Activated CD8-positive, alpha-beta T cell treated with anti-CD3 and anti-CD28 coated beads for 36 hours (primary cell): ENCODE data around the gene ANKRD60. TPM values are rescaled to one million over a fixed set of nuclear protein-coding genes. Genes with fewer than 3 reads are reported as not detected.

Experiments
- ATAC-seq: fragments of 200-7000 bp; cut with Tn5 transposase; one replicate; pipeline ENCODE4 v1.10.0; 2021; ENCODE audit warnings: mild to moderate bottlenecking, moderate library complexity
- CTCF ChIA-PET: fragments of 350-600 bp; sonication (Branson Sonifier 250); formaldehyde crosslinking; loops from one replicate; lab custom pipeline; 2021; ENCODE audit warnings: antibody characterized with exemption; lab: Charles Lee
- POLR2A ChIA-PET: fragments of 350-600 bp; sonication (Branson Sonifier 250); formaldehyde crosslinking; loops from one replicate; lab custom pipeline; 2021; ENCODE audit warnings: antibody characterized with exemption; lab: Charles Lee
- DNase-seq: peaks from one replicate; pipeline ENCODE4 v3.0.0-alpha.2; 2020
- H3K27ac Mint-ChIP-seq: one replicate; pipeline ENCODE4 v1.8.0; 2021; ENCODE audit warnings: mild to moderate bottlenecking, mixed read lengths
- H3K27me3 Mint-ChIP-seq: one replicate; pipeline ENCODE4 v1.8.0; 2021; ENCODE audit warnings: mixed read lengths
- H3K36me3 Mint-ChIP-seq: one replicate; pipeline ENCODE4 v1.8.0; 2021; ENCODE audit warnings: low read depth, mixed read lengths
- H3K4me1 Mint-ChIP-seq: one replicate; pipeline ENCODE4 v1.8.0; 2021; ENCODE audit warnings: low read depth, mixed read lengths
- H3K4me3 Mint-ChIP-seq: one replicate; pipeline ENCODE4 v1.8.0; 2021; ENCODE audit warnings: mild to moderate bottlenecking, moderate library complexity, mixed read lengths
- H3K9me3 Mint-ChIP-seq: one replicate; pipeline ENCODE4 v1.8.0; 2021; ENCODE audit warnings: mixed read lengths
- intact Hi-C: fragments of 100-400 bp; cut with micrococcal nuclease; formaldehyde crosslinking; loops from one replicate; pipeline ENCODE4 v1.10.0; 2022
- total RNA-seq, 2 experiments: library from RNA; stranded (reverse); gene quantifications; one replicate each; pipeline ENCODE4 v1.2.3, GENCODE V29; 2021
- TF ChIP-seq, protein P1 (sequence below): fragments of 200-600 bp; IDR thresholded peaks from one replicate; pipeline ENCODE4 v1.8.0; 2022; ENCODE audit warnings: antibody characterized with exemption, mild to moderate bottlenecking

ANKRD60 gene
- total RNA-seq, 2 experiments from 2014 or later = not detected

DNA sequence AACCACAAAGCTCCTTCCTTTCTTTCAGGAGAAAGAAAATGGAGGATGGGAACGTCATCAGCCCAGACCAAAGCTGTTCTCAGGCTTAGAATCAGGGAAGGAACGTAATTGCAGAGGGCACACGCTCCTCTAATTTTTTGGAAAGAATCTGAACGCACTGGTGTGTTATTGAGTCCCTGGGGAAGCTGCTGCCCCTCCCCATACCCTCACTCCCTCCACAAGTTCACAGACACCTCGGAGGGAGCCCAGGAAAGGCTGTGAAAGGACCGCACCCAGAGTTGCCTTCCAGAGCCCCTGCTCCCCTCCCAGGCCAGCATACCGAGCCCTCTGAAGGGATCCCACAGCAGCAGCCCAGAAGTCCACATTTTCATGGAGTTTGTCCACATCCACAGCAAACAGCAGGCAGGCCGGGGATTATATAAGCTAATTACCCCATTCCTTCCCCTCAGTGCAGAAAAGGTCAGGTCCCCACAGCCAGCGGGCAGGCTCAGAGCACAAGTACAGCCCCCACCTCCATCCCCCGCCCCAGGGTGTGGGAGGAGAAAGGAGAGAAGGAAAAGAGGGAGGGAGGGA is 53.7 kb downstream of the ANKRD60 start:
- no peaks in the 10 kb centered on the region for H3K9me3 Mint-ChIP-seq
- POLR2A ChIA-PET = no interaction called here
- TF ChIP-seq, protein P1, sequence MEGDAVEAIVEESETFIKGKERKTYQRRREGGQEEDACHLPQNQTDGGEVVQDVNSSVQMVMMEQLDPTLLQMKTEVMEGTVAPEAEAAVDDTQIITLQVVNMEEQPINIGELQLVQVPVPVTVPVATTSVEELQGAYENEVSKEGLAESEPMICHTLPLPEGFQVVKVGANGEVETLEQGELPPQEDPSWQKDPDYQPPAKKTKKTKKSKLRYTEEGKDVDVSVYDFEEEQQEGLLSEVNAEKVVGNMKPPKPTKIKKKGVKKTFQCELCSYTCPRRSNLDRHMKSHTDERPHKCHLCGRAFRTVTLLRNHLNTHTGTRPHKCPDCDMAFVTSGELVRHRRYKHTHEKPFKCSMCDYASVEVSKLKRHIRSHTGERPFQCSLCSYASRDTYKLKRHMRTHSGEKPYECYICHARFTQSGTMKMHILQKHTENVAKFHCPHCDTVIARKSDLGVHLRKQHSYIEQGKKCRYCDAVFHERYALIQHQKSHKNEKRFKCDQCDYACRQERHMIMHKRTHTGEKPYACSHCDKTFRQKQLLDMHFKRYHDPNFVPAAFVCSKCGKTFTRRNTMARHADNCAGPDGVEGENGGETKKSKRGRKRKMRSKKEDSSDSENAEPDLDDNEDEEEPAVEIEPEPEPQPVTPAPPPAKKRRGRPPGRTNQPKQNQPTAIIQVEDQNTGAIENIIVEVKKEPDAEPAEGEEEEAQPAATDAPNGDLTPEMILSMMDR = no peak
- intact Hi-C loops = loop anchor here (10.0 kb wide), 1 partner anchor 580 kb away; no protein-coding TSS in a partner anchor
- no peak for ATAC-seq
- DNase-seq = no peak
- no peak overlapping the region for H3K27ac Mint-ChIP-seq
- H3K36me3 Mint-ChIP-seq = no peaks in the 10 kb centered on the region
- H3K4me1 Mint-ChIP-seq = peaks cover 16% of the 10 kb centered on the region
- CTCF ChIA-PET = no interaction called here
- H3K4me3 Mint-ChIP-seq = no peak overlapping the region
- peaks cover 8% of the 10 kb centered on the region for H3K27me3 Mint-ChIP-seq

DNA sequence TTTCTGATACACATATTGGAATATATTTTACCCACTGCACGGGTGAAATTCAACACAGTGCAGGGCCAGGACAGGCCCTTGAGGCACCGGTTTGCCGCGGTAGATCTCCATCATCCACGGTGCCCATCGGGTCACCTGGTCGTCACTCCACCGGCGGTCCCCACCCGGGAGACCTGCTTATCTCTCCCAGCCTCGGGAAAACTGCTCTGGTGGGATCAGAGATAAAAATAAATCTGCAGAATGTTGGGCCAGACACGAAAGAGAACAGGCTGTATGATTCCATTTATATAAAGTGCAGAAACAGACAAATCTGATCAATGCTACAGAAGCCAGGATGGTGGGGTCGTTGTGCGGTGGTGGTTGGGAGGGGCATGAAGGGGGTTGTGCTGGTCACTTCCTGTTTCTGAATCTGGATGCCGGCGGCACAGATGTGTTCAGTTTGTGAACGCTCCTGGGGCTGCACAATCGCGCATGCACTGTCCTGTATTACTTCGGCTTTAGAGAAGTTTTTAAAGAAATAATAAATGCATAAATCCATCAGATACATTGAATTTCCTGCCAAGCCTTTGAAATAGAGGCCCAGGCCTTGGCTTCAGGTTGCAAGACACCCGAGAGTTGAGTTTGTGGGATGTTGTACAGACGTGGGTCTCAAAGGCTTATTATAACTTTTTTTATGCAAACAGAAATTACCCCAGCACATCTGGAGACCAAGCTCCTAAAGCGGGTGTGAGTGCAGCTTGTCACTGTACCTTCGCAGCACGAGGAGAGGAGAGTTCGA is 54.3 kb downstream of the ANKRD60 start:
- Mint-ChIP-seq H3K4me1 (peaks cover 12% of the 10 kb centered on the region), H3K27me3 (peaks cover 5% of the 10 kb centered on the region), H3K36me3 (no peaks in the 10 kb centered on the region), H3K9me3 (no peaks in the 10 kb centered on the region), H3K4me3 (no peak overlapping the region), H3K27ac (no peak overlapping the region)
- ChIA-PET POLR2A (no interaction called here), CTCF (no interaction called here)
- TF ChIP-seq, protein P1 = no peak
- no peak for DNase-seq
- ATAC-seq = peak; percentile 51
- intact Hi-C loops = loop anchor here (10.0 kb wide), 1 partner anchor 579 kb away; no protein-coding TSS in a partner anchor

DNA sequence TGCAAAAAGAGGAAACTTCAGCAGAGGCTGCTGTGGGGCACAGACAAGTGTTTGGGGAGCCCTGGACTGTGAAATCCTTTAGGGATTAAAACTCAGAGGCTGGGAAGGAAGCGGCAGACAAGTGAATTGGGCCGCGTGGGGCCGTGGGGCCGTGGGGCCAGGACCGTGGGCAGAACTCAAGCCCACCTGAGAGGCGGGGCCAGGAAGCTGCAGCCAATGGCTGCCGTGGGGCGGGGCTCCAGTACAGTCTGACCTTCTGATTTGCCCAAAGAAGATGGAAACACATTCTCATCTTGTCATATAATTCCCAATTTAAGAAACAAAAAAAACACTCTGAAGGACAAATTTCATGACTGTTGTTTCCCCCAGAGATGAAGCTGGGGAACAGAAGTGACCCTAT is 55.4 kb downstream of the ANKRD60 start:
- TF ChIP-seq, protein P1 = no peak
- ATAC-seq (no peak), DNase-seq (no peak)
- Mint-ChIP-seq H3K27ac (no peak overlapping the region), H3K27me3 (peaks cover 1% of the 10 kb centered on the region), H3K4me1 (peaks cover 12% of the 10 kb centered on the region), H3K36me3 (no peaks in the 10 kb centered on the region), H3K9me3 (no peaks in the 10 kb centered on the region), H3K4me3 (no peak overlapping the region)
- ChIA-PET CTCF (interaction anchor here (0.6 kb wide), 1 partner anchor 160 kb away, joined by 3 read pairs; no protein-coding TSS in a partner anchor), POLR2A (no interaction called here)
- intact Hi-C loops = loop anchor here (10.0 kb wide), 1 partner anchor 578 kb away; no protein-coding TSS in a partner anchor

DNA sequence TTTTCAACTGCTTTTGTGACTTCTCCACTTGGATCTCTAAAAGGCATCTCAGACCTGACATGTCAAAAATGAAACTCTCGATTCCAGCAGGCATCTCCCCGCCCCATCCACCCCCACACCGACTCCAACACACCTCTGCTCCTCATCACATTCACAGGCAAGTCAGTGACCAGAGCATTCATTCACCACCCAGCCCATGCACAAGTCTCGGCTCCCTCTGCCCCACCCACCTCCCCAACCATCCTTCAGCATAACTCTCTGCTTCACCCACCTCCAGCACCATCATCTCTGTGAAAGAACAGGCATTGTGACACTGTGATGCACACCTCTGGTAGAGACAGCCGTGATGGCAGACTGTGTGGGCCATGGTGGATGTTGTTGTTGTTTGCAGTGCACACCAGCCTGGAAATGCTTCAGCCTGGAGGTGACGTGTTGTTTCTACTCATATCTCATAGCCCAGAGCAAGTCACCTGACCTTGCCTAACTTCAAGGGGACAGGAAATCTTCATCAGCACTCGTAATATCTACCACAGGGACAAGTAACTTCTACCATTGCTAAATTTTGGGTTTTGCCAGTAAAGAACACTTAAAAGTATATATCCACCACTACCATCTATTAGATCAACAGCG is 56.5 kb downstream of the ANKRD60 start:
- H3K36me3 Mint-ChIP-seq = no peaks in the 10 kb centered on the region
- ATAC-seq (peak; percentile 39), DNase-seq (no peak)
- H3K4me3 Mint-ChIP-seq = no peak overlapping the region
- H3K4me1 Mint-ChIP-seq = peaks cover 12% of the 10 kb centered on the region
- H3K27ac Mint-ChIP-seq = no peak overlapping the region
- POLR2A ChIA-PET = no interaction called here
- intact Hi-C loops = loop anchor here (10.0 kb wide), 1 partner anchor 577 kb away; no protein-coding TSS in a partner anchor
- no peaks in the 10 kb centered on the region for H3K9me3 Mint-ChIP-seq
- H3K27me3 Mint-ChIP-seq = no peaks in the 10 kb centered on the region
- CTCF ChIA-PET = no interaction called here
- TF ChIP-seq, protein P1 = no peak
